ENCODE measurements around the gene RNASE4. TPM values are rescaled to one million over a fixed set of nuclear protein-coding genes. Genes with fewer than 3 reads are reported as not detected.
"Not testable (repeated sequence)": the region's sequence is repeated elsewhere in the genome, so short reads cannot be mapped to it uniquely, and the experiment has no call there.

Gene RNASE4
- total RNA-seq, 1 experiment from 2014 or later, result 0.75 TPM

- TF ChIP-seq CTCF (conservative IDR thresholded peaks at IDR 0.05; ENCODE audit: low read depth, low read length), result no peak
- TF ChIP-seq EZH2 (IDR thresholded peaks at IDR 0.05; ENCODE audit: borderline replicate concordance, low read depth, low read length, poor library complexity, severe bottlenecking), result no peak
- POLR2A ChIA-PET (ENCODE audit: low non-redundant PET), result no interaction called here
- intact Hi-C loops (cut with micrococcal nuclease; ENCODE audit: unreplicated experiment), result no loop called here
These were observed 23.2 kb upstream of the RNASE4 start for GRCh38 chr14:20661197-20661596.

GRCh38 chr14:20662968-20663732 is 21.2 kb upstream of the RNASE4 start:
- H3K4me1 ChIP-seq (ENCODE audit: insufficient read depth, low read length, poor library complexity, severe bottlenecking), result no peaks in the 10 kb centered on the region
- no peaks in the 10 kb centered on the region for H3K36me3 ChIP-seq (ENCODE audit: insufficient read depth, low read length, poor library complexity, severe bottlenecking)
- TF ChIP-seq EZH2 (IDR thresholded peaks at IDR 0.05; ENCODE audit: borderline replicate concordance, low read depth, low read length, poor library complexity, severe bottlenecking) (no peak), CTCF (conservative IDR thresholded peaks at IDR 0.05; ENCODE audit: low read depth, low read length) (peak; percentile 47)
- intact Hi-C loops (cut with micrococcal nuclease; ENCODE audit: unreplicated experiment), result loop anchor here (1.0 kb wide), 1 partner anchor 18 kb away; no protein-coding TSS in a partner anchor
- ChIA-PET POLR2A (ENCODE audit: low non-redundant PET) (no interaction called here), CTCF (interaction anchor here (0.6 to 1.0 kb wide), 3 partner anchors 12 to 204 kb away, joined by 3 to 17 read pairs (median 9); no protein-coding TSS in a partner anchor)
- no peaks in the 10 kb centered on the region for H3K9me3 ChIP-seq (ENCODE audit: low read depth, low read length, poor library complexity, severe bottlenecking)
- peaks cover 18% of the 10 kb centered on the region for H3K27me3 ChIP-seq (replicated peaks; ENCODE audit: insufficient read depth, low read depth, low read length, poor library complexity)
- no peak overlapping the region for H3K27ac ChIP-seq (ENCODE audit: low read depth, low read length, poor library complexity, severe bottlenecking)
- no TSS peak for BruUV-seq (replicated peaks)
- DNase-seq (ENCODE audit: low spot score), result peak; percentile 86
- peak overlapping the region; percentile 46 for H3K4me3 ChIP-seq (ENCODE audit: low read depth, low read length, poor library complexity, severe bottlenecking)

More at GRCh38 chr14:20661197-20661596, 23.2 kb upstream of the RNASE4 start:
- no peak for DNase-seq (ENCODE audit: low spot score)
- CTCF ChIA-PET, result no interaction called here
- no peaks in the 10 kb centered on the region for H3K9me3 ChIP-seq (ENCODE audit: low read depth, low read length, poor library complexity, severe bottlenecking)
- BruUV-seq (replicated peaks), result no TSS peak
- H3K4me3 ChIP-seq (ENCODE audit: low read depth, low read length, poor library complexity, severe bottlenecking), result no peak overlapping the region
- H3K36me3 ChIP-seq (ENCODE audit: insufficient read depth, low read length, poor library complexity, severe bottlenecking), result no peaks in the 10 kb centered on the region
- no peak overlapping the region for H3K27ac ChIP-seq (ENCODE audit: low read depth, low read length, poor library complexity, severe bottlenecking)
- no peaks in the 10 kb centered on the region for H3K4me1 ChIP-seq (ENCODE audit: insufficient read depth, low read length, poor library complexity, severe bottlenecking)
- H3K27me3 ChIP-seq (replicated peaks; ENCODE audit: insufficient read depth, low read depth, low read length, poor library complexity), result peaks cover 23% of the 10 kb centered on the region

- H3K36me3 ChIP-seq (ENCODE audit: insufficient read depth, low read length, poor library complexity, severe bottlenecking); intact Hi-C loops (cut with micrococcal nuclease; ENCODE audit: unreplicated experiment); DNase-seq (ENCODE audit: low spot score): not testable (repeated sequence)
These were observed 17.9 kb upstream of the RNASE4 start for GRCh38 chr14:20666400-20666961.

More at GRCh38 chr14:20666400-20666961, 17.9 kb upstream of the RNASE4 start:
- BruUV-seq (replicated peaks); H3K9me3 ChIP-seq (ENCODE audit: low read depth, low read length, poor library complexity, severe bottlenecking); CTCF ChIA-PET; H3K4me3 ChIP-seq (ENCODE audit: low read depth, low read length, poor library complexity, severe bottlenecking); H3K27ac ChIP-seq (ENCODE audit: low read depth, low read length, poor library complexity, severe bottlenecking); H3K4me1 ChIP-seq (ENCODE audit: insufficient read depth, low read length, poor library complexity, severe bottlenecking); POLR2A ChIA-PET (ENCODE audit: low non-redundant PET): not testable (repeated sequence)
- H3K27me3 ChIP-seq (replicated peaks; ENCODE audit: insufficient read depth, low read depth, low read length, poor library complexity), result peaks cover 18% of the 10 kb centered on the region
